AG04449 (cell line): ENCODE measurements around the gene SUPT20HL2.

ENCODE experiments used
- CTCF ChIA-PET: fragments of 350-600 bp; formaldehyde crosslinking; extraction: SDS; loops from one replicate; lab custom pipeline; 2021; ENCODE audit warnings: antibody characterized with exemption; lab: Yijun Ruan, JAX
- POLR2A ChIA-PET: fragments of 400-600, 350-600 bp; formaldehyde crosslinking; extraction: SDS; loops from one replicate; lab custom pipeline; 2020; ENCODE audit warnings: antibody characterized with exemption, inconsistent platforms; lab: Yijun Ruan, JAX
- DNase-seq: peaks from one replicate; pipeline ENCODE4 v3.0.0-alpha.2; 2010; ENCODE audit warnings: low read depth, low spot score
- H3K4me3 ChIP-seq: 2 replicates; pipeline ENCODE4 v1.5.1; 2011; ENCODE audit warnings: low read depth, mild to moderate bottlenecking, control low read depth, low read length
- CTCF ChIP-seq: IDR thresholded peaks from one replicate; pipeline ENCODE4 v1.5.1; 2011; ENCODE audit warnings: mild to moderate bottlenecking, moderate library complexity, low read length, control low read depth, inconsistent platforms; ENCODE audit not compliant: insufficient read depth; ENCODE audit errors: missing control alignments

SUPT20HL2 gene

GRCh38 chrX:24285082-24285481 is 28.8 kb downstream of the SUPT20HL2 start:
- CTCF ChIA-PET, result no interaction called here
- no peak overlapping the region for H3K4me3 ChIP-seq
- no peak for DNase-seq
- POLR2A ChIA-PET, result no interaction called here
- TF ChIP-seq CTCF, result no peak

GRCh38 chrX:24283127-24283794 is 30.6 kb downstream of the SUPT20HL2 start:
- ChIA-PET CTCF (interaction anchor here (0.8 to 1.5 kb wide), 2 partner anchors 24 to 90 kb away, joined by 3 to 5 read pairs; no protein-coding TSS in a partner anchor), POLR2A (no interaction called here)
- DNase-seq, result no peak
- H3K4me3 ChIP-seq, result no peak overlapping the region
- TF ChIP-seq CTCF, result no peak

GRCh38 chrX:24282381-24283126 is 31.3 kb downstream of the SUPT20HL2 start:
- POLR2A ChIA-PET, result no interaction called here
- CTCF ChIA-PET, result interaction anchor here (0.8 to 1.5 kb wide), 2 partner anchors 23 to 90 kb away, joined by 3 to 5 read pairs; no protein-coding TSS in a partner anchor
- no peak for DNase-seq

GRCh38 chrX:24277405-24277804 is 36.5 kb downstream of the SUPT20HL2 start:
- ChIA-PET CTCF (interaction anchor here (1.2 kb wide), 1 partner anchor 18 kb away, joined by 3 read pairs; no protein-coding TSS in a partner anchor), POLR2A (no interaction called here)
- TF ChIP-seq CTCF, result no peak
- DNase-seq, result no peak
- H3K4me3 ChIP-seq, result no peak overlapping the region

More at GRCh38 chrX:24282381-24283126, 31.3 kb downstream of the SUPT20HL2 start:
- TF ChIP-seq CTCF, result no peak
- H3K4me3 ChIP-seq, result no peak overlapping the region

GRCh38 chrX:24276015-24276414 is 37.9 kb downstream of the SUPT20HL2 start:
- POLR2A ChIA-PET, result no interaction called here
- H3K4me3 ChIP-seq, result no peak overlapping the region
- TF ChIP-seq CTCF, result no peak
- no peak for DNase-seq
- CTCF ChIA-PET, result no interaction called here

- ChIA-PET POLR2A (no interaction called here), CTCF (no interaction called here)
- H3K4me3 ChIP-seq, result no peak overlapping the region
- no peak for DNase-seq
- no peak for TF ChIP-seq CTCF
Measured at GRCh38 chrX:24271262-24271661, 42.6 kb downstream of the SUPT20HL2 start.
